Mucosa of descending colon (tissue), 3 donors: ENCODE data around the gene TMEM252. TPM values are rescaled to one million over a fixed set of nuclear protein-coding genes. Genes with fewer than 3 reads are reported as not detected.

ENCODE experiments used
- ATAC-seq: fragments of 200-7000 bp; cut with Tn5 transposase; one replicate; pipeline ENCODE4 v1.9.1; 2020; ENCODE audit warnings: mild to moderate bottlenecking, moderate library complexity
- DNase-seq, 3 donors: peaks; one replicate each; pipeline ENCODE4 v3.0.0-alpha.2; 2020
- H3K36me3 ChIP-seq: fragments of 200-600 bp; one replicate; pipeline ENCODE4 v1.8.0; 2021; ENCODE audit warnings: low read depth, mild to moderate bottlenecking
- H3K4me1 ChIP-seq: fragments of 200-600 bp; one replicate; pipeline ENCODE4 v1.8.0; 2021; ENCODE audit warnings: low read depth, mild to moderate bottlenecking
- H3K4me3 ChIP-seq: fragments of 200-600 bp; one replicate; pipeline ENCODE4 v1.8.0; 2021; ENCODE audit warnings: mild to moderate bottlenecking
- H3K9me3 ChIP-seq: fragments of 200-600 bp; one replicate; pipeline ENCODE4 v1.8.0; 2021; ENCODE audit warnings: mild to moderate bottlenecking
- CTCF ChIP-seq: fragments of 200-600 bp; IDR thresholded peaks from one replicate; pipeline ENCODE4 v1.8.0; 2022; ENCODE audit warnings: antibody characterized with exemption, mild to moderate bottlenecking
- intact Hi-C, 2 donors: fragments of 100-400 bp; cut with DNase I in 1 of 2; cut with micrococcal nuclease in 1 of 2; formaldehyde crosslinking; loops; one replicate each; pipeline versions ENCODE4 v1.11.0 to v1.11.1; 2022; cut with DNase I, micrococcal nuclease
- total RNA-seq, 3 donors: library from RNA; stranded (reverse); fragmentation: NEBNext Ultra II Directional in 2 of 3; extraction: Animal tissue kit (Norgen Biotek cat#: 25700) in 2 of 3; gene quantifications; one replicate each; pipeline versions ENCODE4 v1.2.1 to v1.2.4, GENCODE V29; 2021 to 2023
- donor health status: DM: no; HTN: no; CAD: no; lungs with moderate emphysema.
- donor health status: DM: no; HTN: no; CAD: no.
- donor health status: DM: no; HTN: yes; CAD: no.

The TMEM252 gene
- total RNA-seq, 3 donors from 2014 or later = 0.46 TPM; not detected in 2

GRCh38 chr9:68513385-68513784 lies 27.3 kb downstream of the TMEM252 start:
- H3K4me1 ChIP-seq = peaks cover 3% of the 10 kb centered on the region
- TF ChIP-seq CTCF = no peak
- no peaks in the 10 kb centered on the region for H3K9me3 ChIP-seq
- intact Hi-C loops = no loop called here
- no peak for DNase-seq
- no peak for ATAC-seq
- no peak overlapping the region for H3K4me3 ChIP-seq
- H3K36me3 ChIP-seq = no peaks in the 10 kb centered on the region

- intact Hi-C loops = loop anchor here in 1 of 2 donors (10.0 kb wide), 1 partner anchor 65 kb away; no protein-coding TSS in a partner anchor
- DNase-seq = no peak
- H3K9me3 ChIP-seq = no peaks in the 10 kb centered on the region
- ATAC-seq = no peak
- no peak for TF ChIP-seq CTCF
- peaks cover 8% of the 10 kb centered on the region for H3K4me1 ChIP-seq
- no peaks in the 10 kb centered on the region for H3K36me3 ChIP-seq
- no peak overlapping the region for H3K4me3 ChIP-seq
Measured at GRCh38 chr9:68509689-68510088, 31.0 kb downstream of the TMEM252 start.

GRCh38 chr9:68508547-68508946 lies 32.1 kb downstream of the TMEM252 start:
- Histone ChIP-seq H3K36me3 (no peaks in the 10 kb centered on the region), H3K9me3 (no peaks in the 10 kb centered on the region), H3K4me3 (no peak overlapping the region), H3K4me1 (peaks cover 8% of the 10 kb centered on the region)
- TF ChIP-seq CTCF = no peak
- ATAC-seq (no peak), DNase-seq (no peak)
- intact Hi-C loops = loop anchor here in 1 of 2 donors (10.0 kb wide), 1 partner anchor 64 kb away; no protein-coding TSS in a partner anchor

GRCh38 chr9:68507806-68508145 lies 32.9 kb downstream of the TMEM252 start:
- Histone ChIP-seq H3K4me3 (no peak overlapping the region), H3K4me1 (peaks cover 8% of the 10 kb centered on the region), H3K36me3 (no peaks in the 10 kb centered on the region), H3K9me3 (no peaks in the 10 kb centered on the region)
- TF ChIP-seq CTCF = no peak
- DNase-seq = no peak
- ATAC-seq = no peak
- intact Hi-C loops = loop anchor here in 1 of 2 donors (10.0 kb wide), 1 partner anchor 63 kb away; no protein-coding TSS in a partner anchor

GRCh38 chr9:68507130-68507805 lies 33.4 kb downstream of the TMEM252 start:
- no peak overlapping the region for H3K4me3 ChIP-seq
- peaks cover 8% of the 10 kb centered on the region for H3K4me1 ChIP-seq
- DNase-seq (no peak), ATAC-seq (no peak)
- intact Hi-C loops = loop anchor here in 1 of 2 donors (10.0 kb wide), 1 partner anchor 62 kb away; no protein-coding TSS in a partner anchor
- H3K9me3 ChIP-seq = no peaks in the 10 kb centered on the region
- H3K36me3 ChIP-seq = no peaks in the 10 kb centered on the region
- peak; percentile 49 for TF ChIP-seq CTCF
